RPMI8226 (cell line): ENCODE measurements around the gene USP31.
"Not testable (repeated sequence)": the region's sequence is repeated elsewhere in the genome, so short reads cannot be mapped to it uniquely, and the experiment has no call there.

ENCODE experiments used
- DNase-seq: peaks from one replicate; pipeline ENCODE4 v3.0.0-alpha.2; 2015

USP31 gene

DNA sequence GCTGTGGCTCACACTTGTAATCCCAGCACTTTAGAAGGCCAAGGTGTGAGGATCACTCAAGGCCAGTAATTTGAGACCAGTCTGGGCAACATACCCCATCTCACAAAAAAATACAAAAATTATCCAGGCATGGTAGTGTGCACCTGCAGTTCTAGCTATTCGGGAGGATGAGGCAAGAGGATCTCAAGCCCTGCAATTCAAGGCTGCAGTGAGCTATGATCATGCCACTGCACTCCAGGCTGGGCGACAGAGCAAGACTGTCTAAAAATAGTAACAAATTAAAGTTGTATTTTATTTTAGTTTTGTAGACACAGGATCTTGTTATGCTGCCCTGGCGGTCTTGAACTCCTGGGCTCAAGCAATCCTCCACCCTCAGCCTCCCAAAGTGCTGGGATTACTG is 18.2 kb downstream of the USP31 start:
- DNase-seq = no peak

GRCh38 chr16:23129686-23130085 is 19.6 kb downstream of the USP31 start:
- no peak for DNase-seq

GRCh38 chr16:23128056-23128455 is 21.2 kb downstream of the USP31 start:
- DNase-seq = no peak

GRCh38 chr16:23125277-23125676 is 24.0 kb downstream of the USP31 start:
- DNase-seq = no peak

GRCh38 chr16:23124315-23124714 is 24.9 kb downstream of the USP31 start:
- DNase-seq = no peak

GRCh38 chr16:23122144-23122543 is 27.1 kb downstream of the USP31 start:
- no peak for DNase-seq

DNA sequence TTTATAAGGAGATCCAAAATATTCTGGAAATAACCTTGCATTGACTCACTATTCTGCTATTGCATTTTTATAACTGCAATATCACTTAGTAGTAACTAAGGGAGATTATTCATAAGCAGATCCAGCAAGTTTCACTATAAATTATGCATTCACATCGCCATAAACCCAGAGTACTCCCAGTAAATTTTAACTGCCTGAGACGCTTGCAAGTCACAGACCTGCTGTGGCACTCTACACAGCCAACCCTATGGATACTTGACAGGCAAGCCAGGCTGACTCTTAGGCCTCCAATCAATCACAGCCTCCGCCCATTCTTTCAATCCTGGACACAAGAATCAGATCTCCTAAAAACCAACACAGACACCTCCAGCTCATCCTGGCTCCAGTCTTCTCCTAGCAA is 28.2 kb downstream of the USP31 start:
- DNase-seq = no peak

DNA sequence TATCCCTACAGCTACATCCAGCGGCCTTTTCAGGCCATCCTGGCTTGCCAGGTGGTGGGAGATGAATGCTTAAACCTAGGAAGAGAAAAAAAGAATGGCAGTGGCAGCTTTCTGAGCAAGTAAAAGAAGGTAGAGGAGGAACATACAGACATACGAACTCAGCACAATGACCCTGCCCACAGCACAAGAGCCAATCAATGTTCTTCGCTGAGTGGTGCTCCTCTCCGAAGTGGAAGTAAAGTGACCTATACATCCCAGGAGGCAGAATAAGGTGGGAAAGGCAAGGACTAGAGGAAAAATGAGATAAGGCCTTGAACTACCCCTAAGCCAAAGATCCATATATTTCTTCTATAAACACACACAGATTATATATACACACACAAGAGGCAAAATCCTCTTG is 28.7 kb downstream of the USP31 start:
- no peak for DNase-seq

- DNase-seq = no peak
Measured at GRCh38 chr16:23119570-23119969, 29.7 kb downstream of the USP31 start.

- no peak for DNase-seq
Measured at GRCh38 chr16:23114131-23114904, 34.9 kb downstream of the USP31 start.

GRCh38 chr16:23113185-23113584 is 36.1 kb downstream of the USP31 start:
- DNase-seq = no peak

DNA sequence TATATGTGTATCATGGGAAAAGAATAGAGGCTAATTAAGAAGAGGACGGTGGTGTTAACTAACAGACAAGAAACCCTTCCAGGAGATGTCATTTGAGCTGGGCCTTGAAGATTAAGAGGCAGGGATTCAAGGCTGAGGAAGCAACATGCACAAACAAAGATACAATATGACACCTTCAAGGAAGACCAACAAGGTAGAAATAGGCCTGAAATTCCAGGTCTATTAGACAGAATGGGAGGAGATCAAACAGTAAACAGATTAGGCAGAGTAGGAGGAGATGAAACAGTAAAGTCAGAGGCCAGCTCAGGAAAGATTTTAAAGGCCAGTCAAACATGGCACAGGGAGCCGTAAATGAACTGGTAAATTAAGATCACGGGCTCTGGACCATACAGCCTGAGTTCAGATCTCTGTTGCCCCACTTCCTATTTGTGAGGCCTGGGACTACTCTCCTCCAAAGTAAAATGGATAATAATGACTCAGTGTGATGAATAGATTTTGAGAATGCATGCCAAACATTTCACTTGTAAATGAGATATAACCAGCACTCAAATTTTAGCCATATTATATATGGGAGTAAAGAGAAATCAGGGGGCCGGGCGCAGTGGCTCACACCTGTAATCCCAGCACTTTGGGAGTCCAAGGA is 38.9 kb downstream of the USP31 start:
- no peak for DNase-seq

GRCh38 chr16:23107936-23108335 is 41.3 kb downstream of the USP31 start:
- DNase-seq = no peak

DNA sequence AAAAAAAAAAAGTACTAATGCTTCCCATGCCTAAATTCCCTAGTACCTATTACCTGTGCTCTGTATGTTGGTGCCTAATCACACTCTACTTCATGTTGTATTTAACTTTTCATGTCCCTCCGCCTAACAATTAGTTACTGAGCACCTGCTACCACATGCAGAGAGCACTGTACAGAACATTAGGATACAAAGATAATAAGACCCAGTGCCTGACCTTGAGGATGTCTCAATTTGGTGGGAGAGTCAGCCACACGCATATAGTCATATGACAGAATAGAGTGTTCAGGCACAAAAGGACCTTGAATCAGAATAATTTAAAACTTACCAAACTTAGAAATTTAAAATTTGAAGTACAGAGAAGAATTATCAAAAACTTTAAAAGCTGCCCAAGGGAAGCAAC is 42.1 kb downstream of the USP31 start:
- no peak for DNase-seq

- DNase-seq = no peak
Measured at GRCh38 chr16:23105309-23105708, 43.9 kb downstream of the USP31 start.

DNA sequence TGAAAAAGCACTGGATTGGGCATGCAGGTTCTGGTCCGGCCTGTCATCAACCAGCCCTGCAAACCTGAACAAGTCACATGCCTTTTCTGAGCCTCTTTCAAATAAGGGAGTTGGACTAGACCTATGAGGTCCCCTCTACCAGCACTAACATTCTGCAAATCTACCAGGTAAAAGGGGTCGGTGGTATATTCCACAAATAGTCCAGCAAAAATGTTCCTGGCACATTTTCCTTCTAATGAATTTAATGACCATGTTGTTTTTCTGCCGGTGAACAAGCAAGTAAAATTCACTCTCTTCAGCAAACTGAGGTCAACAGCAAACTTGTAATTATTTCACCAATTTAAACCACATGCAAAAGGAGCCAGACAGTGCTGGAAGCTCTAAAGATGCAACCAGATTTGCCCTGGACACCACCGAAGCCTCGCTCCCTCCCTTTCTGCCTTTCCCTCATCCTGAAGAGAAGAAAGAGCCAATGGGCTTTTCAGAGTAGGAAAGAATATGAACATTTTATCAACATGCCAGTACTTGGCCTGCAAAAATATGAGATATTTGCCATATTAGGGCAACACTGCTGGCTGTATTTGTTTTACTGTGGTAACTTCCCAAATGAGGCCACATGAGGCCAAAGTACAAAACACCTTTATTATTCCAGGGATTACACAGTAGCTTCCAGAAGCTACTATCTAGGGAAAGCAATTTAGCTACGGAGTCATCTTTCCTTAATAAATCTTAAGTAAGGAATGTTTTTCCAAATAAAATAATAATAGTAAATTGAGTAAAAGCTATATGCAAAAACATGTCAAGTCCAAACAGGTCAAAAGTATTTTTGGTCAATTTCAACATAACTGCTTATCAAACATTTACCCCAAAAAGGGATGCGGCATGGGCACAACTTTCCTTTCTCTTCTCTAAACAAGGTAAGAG is 45.0 kb downstream of the USP31 start:
- no peak for DNase-seq

DNA sequence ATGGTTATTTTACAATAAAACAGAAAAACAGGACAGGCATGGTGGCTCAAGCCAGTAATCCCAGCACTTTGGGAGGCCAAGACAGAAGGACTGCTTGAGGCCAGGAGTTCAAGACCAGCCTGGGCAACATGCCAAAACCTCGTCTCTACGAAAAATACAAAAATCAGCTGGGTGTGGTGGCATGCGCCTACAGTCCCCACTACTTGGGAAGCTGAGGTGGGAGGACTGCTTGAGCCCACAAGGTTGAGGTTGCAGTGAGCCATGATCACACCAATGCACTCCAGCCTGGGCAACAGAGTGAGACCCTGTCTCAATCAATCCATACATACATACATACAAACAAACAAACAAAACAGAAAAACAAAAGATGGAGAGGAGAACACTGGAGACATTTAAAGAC is 45.6 kb downstream of the USP31 start:
- DNase-seq = no peak

- no peak for DNase-seq
Measured at GRCh38 chr16:23101012-23101550, 48.2 kb downstream of the USP31 start.

- DNase-seq = not testable (repeated sequence)
Measured at GRCh38 chr16:23096450-23096849, 52.8 kb downstream of the USP31 start.

GRCh38 chr16:23094136-23094535 is 55.1 kb downstream of the USP31 start:
- DNase-seq = not testable (repeated sequence)

GRCh38 chr16:23092801-23093117 is 56.5 kb downstream of the USP31 start:
- no peak for DNase-seq

- no peak for DNase-seq
Measured at GRCh38 chr16:23092072-23092800, 57.0 kb downstream of the USP31 start.

GRCh38 chr16:23089111-23089510 is 60.1 kb downstream of the USP31 start:
- no peak for DNase-seq
